Activated CD8-positive, alpha-beta memory T cell treated with anti-CD3 and anti-CD28 coated beads for 1 hour (primary cell): ENCODE data around the gene RTL9.
A peak's percentile ranks its signal among the peaks of the same experiment; 100 is the strongest.
"Not testable (repeated sequence)": the region's sequence is repeated elsewhere in the genome, so short reads cannot be mapped to it uniquely, and the experiment has no call there.

Source experiments
- DNase-seq, 2 donors: peaks; one replicate each; pipeline ENCODE4 v3.0.0-alpha.2; 2020; ENCODE audit warnings: low read depth in 1 of 2; ENCODE audit errors: extremely low read depth in 1 of 2

The RTL9 gene

DNA sequence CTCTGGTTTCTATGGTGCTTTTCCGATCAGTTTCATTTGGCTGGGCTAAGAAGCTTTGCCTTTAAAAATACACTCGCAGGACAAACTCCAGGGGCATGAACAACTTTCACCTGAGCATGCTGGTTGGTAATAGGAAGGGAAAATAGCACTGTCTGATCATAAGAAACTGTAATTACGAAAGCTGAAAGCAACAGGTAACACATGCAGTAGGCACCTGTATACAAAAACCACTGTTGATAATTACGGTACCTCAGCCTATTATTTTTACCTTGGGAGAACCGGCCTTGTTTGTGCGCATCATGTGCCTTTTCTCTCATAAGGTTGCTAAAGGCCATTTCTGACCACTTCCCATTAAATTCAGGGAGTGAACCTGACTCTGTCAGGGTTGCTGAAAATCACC, 45.7 kb downstream of the RTL9 start:
- DNase-seq: no peak

DNA sequence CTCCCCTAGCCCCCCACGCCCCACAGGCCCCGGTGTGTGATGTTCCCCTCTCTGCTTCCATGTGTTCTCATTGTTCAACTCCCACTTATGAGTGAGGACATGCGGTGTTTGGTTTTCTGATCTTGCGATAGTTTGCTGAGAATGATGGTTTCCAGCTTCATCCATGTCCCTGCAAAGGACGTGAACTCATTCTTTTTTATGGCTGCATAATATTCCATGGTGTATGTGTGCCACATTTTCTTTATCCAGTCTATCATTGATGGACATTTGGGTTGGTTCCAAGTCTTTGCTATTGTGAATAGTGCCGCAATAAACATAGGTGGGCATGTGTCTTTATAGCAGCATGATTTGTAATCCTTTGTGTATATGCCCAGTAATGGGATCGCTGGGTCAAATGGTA, 47.6 kb downstream of the RTL9 start:
- not testable (repeated sequence) for DNase-seq

DNA sequence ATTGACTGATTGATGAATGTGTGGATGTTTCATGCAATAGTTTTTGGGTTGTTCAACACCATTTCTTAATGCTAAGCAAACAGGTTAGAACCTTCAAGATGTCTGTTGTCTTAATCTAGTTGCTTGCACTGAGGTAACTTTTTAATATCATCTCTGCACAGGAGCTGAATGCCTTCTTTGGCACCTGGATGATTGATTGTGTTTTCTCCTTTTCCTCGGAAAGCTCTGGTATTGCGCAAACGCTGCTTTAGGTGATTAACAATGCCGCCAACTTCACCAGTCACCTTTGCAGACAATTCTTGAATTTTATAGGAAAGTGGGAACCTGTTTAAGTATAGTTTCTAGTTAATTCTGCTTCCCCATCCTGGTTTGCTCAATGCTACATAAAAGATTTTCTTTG, 48.2 kb downstream of the RTL9 start:
- no peak for DNase-seq

DNA sequence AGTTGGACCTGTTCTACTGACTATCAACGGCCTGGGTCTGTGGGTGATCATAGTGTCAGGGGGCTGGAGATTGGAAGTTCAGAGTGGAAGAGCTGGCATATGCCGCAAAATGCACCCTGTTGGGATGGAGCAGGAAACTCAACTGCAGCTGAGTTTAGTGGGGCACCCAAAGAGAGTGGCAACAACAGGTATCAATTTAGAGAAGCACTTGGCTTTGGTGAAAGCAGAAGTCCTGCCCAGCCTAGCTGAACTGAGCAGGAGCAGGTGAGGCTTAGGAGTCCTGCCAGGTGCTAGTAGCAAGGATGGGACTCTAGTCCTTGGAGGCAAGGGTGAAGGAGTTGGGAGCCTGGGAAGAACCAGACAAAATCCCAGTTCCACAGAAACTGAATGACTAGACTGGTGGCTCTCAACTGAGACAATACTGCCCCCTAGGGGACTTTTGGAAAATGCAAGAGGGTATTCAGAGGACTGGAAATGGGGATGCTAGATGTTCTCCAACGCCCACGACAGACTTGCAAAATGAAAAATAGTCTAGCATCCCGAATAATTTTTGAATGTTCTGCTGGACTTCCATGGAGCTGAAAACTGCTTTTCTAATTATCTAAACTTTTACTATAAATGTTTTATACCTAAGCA, 49.4 kb downstream of the RTL9 start:
- DNase-seq: peak; percentile 4 to 7
